ENCODE data around the gene POLR3H.
"Not testable (repeated sequence)": the region's sequence is repeated elsewhere in the genome, so short reads cannot be mapped to it uniquely, and the experiment has no call there.

Gene POLR3H

GRCh38 chr22:41543854-41544670 lies at the start of gene POLR3H:
POLR3H (minus strand) TSS chr22:41544470; CDS start chr22:41544101, 369 bp downstream.
- peak; percentile 99 for DNase-seq

- DNase-seq = not testable (repeated sequence)
Observed at GRCh38 chr22:41593336-41593960, 49.2 kb upstream of the POLR3H start.

GRCh38 chr22:41589391-41590241 lies 45.3 kb upstream of the POLR3H start, which contains the start of gene PMM1:
PMM1 (minus strand) TSS chr22:41589840; CDS start chr22:41589805, 35 bp downstream.
- DNase-seq = peak; percentile 100

GRCh38 chr22:41587347-41587723 lies 43.1 kb upstream of the POLR3H start:
- no peak for DNase-seq

- DNase-seq = no peak
Observed at GRCh38 chr22:41585898-41586297, 41.6 kb upstream of the POLR3H start.

- no peak for DNase-seq
Observed at GRCh38 chr22:41584881-41585280, 40.6 kb upstream of the POLR3H start.

- no peak for DNase-seq
Observed at GRCh38 chr22:41582694-41583093, 38.4 kb upstream of the POLR3H start.

GRCh38 chr22:41579997-41580355 lies 35.7 kb upstream of the POLR3H start:
- no peak for DNase-seq

GRCh38 chr22:41579297-41579996 lies 35.2 kb upstream of the POLR3H start:
- DNase-seq = no peak

GRCh38 chr22:41578818-41579217 lies 34.5 kb upstream of the POLR3H start:
- DNase-seq = no peak

- DNase-seq = no peak
Observed at GRCh38 chr22:41578114-41578513, 33.8 kb upstream of the POLR3H start.

GRCh38 chr22:41576877-41577276 lies 32.6 kb upstream of the POLR3H start:
- DNase-seq = peak; percentile 51

GRCh38 chr22:41575533-41575932 lies 31.3 kb upstream of the POLR3H start:
- DNase-seq = no peak

- DNase-seq = no peak
Observed at GRCh38 chr22:41574847-41575381, 30.6 kb upstream of the POLR3H start.

- DNase-seq = no peak
Observed at GRCh38 chr22:41573677-41574076, 29.4 kb upstream of the POLR3H start.

- DNase-seq = not testable (repeated sequence)
Observed at GRCh38 chr22:41572305-41572704, 28.0 kb upstream of the POLR3H start.

GRCh38 chr22:41571786-41572185 lies 27.5 kb upstream of the POLR3H start:
- DNase-seq = no peak

- no peak for DNase-seq
Observed at GRCh38 chr22:41570221-41570620, 26.0 kb upstream of the POLR3H start.

- DNase-seq = no peak
Observed at GRCh38 chr22:41568811-41569210, 24.5 kb upstream of the POLR3H start.

GRCh38 chr22:41567512-41567768 lies 23.2 kb upstream of the POLR3H start:
- DNase-seq = no peak

GRCh38 chr22:41565403-41566054 lies 21.3 kb upstream of the POLR3H start:
- DNase-seq = peak; percentile 51

GRCh38 chr22:41564563-41564962 lies 20.3 kb upstream of the POLR3H start:
- no peak for DNase-seq
